ENCODE results near the gene OXGR1.

The OXGR1 gene

GRCh38 chr13:97019236-97019635, 25.0 kb upstream of the OXGR1 start:
- no peak for DNase-seq (ENCODE audit: extremely low read depth, insufficient read length)
- no peak for TF ChIP-seq CTCF (IDR thresholded peaks at IDR 0.05; ENCODE audit: insufficient read depth, low read length, poor library complexity, severe bottlenecking)
- H3K36me3 ChIP-seq (ENCODE audit: control insufficient read depth, insufficient read depth, low read length) = no peaks in the 10 kb centered on the region
- H3K27me3 ChIP-seq (replicated peaks; ENCODE audit: control insufficient read depth, insufficient read depth, low read length) = no peaks in the 10 kb centered on the region; the same call in none of the 2 replicates
- no peak overlapping the region for H3K4me3 ChIP-seq (replicated peaks; ENCODE audit: low read depth, low read length)

GRCh38 chr13:97018029-97018819, 23.9 kb upstream of the OXGR1 start:
- TF ChIP-seq CTCF (IDR thresholded peaks at IDR 0.05; ENCODE audit: insufficient read depth, low read length, poor library complexity, severe bottlenecking) = peak; percentile 87
- DNase-seq (ENCODE audit: extremely low read depth, insufficient read length) = no peak
- H3K36me3 ChIP-seq (ENCODE audit: control insufficient read depth, insufficient read depth, low read length) = no peaks in the 10 kb centered on the region
- H3K4me3 ChIP-seq (replicated peaks; ENCODE audit: low read depth, low read length) = no peak overlapping the region
- no peaks in the 10 kb centered on the region; the same call in none of the 2 replicates for H3K27me3 ChIP-seq (replicated peaks; ENCODE audit: control insufficient read depth, insufficient read depth, low read length)

- Histone ChIP-seq H3K36me3 (ENCODE audit: control insufficient read depth, insufficient read depth, low read length) (no peaks in the 10 kb centered on the region), H3K27me3 (replicated peaks; ENCODE audit: control insufficient read depth, insufficient read depth, low read length) (no peaks in the 10 kb centered on the region; the same call in 1 of the 2 replicates), H3K4me3 (replicated peaks; ENCODE audit: low read depth, low read length) (no peak overlapping the region)
- TF ChIP-seq CTCF (IDR thresholded peaks at IDR 0.05; ENCODE audit: insufficient read depth, low read length, poor library complexity, severe bottlenecking) = no peak
- no peak for DNase-seq (ENCODE audit: extremely low read depth, insufficient read length)
Measured at GRCh38 chr13:97017322-97017721, 23.0 kb upstream of the OXGR1 start.

- H3K27me3 ChIP-seq (replicated peaks; ENCODE audit: control insufficient read depth, insufficient read depth, low read length) = no peaks in the 10 kb centered on the region; the same call in 1 of the 2 replicates
- no peaks in the 10 kb centered on the region for H3K36me3 ChIP-seq (ENCODE audit: control insufficient read depth, insufficient read depth, low read length)
- DNase-seq (ENCODE audit: extremely low read depth, insufficient read length) = no peak
- no peak for TF ChIP-seq CTCF (IDR thresholded peaks at IDR 0.05; ENCODE audit: insufficient read depth, low read length, poor library complexity, severe bottlenecking)
- H3K4me3 ChIP-seq (replicated peaks; ENCODE audit: low read depth, low read length) = no peak overlapping the region
Measured at GRCh38 chr13:97015661-97016350, 21.5 kb upstream of the OXGR1 start.

- no peak for DNase-seq (ENCODE audit: extremely low read depth, insufficient read length)
- Histone ChIP-seq H3K27me3 (replicated peaks; ENCODE audit: control insufficient read depth, insufficient read depth, low read length) (no peaks in the 10 kb centered on the region; the same call in 1 of the 2 replicates), H3K4me3 (replicated peaks; ENCODE audit: low read depth, low read length) (no peak overlapping the region), H3K36me3 (ENCODE audit: control insufficient read depth, insufficient read depth, low read length) (no peaks in the 10 kb centered on the region)
- TF ChIP-seq CTCF (IDR thresholded peaks at IDR 0.05; ENCODE audit: insufficient read depth, low read length, poor library complexity, severe bottlenecking) = no peak
Measured at GRCh38 chr13:97012251-97013048, 18.2 kb upstream of the OXGR1 start.

Measured in GM06990 (cell line).